ENCODE data around the gene CD63. TPM values are rescaled to one million over a fixed set of nuclear protein-coding genes. Genes with fewer than 3 reads are reported as not detected.

The CD63 gene
- total RNA-seq, 1 experiment from 2014 or later, result 409 TPM

- ChIA-PET CTCF (interaction anchor here (1.4 to 3.1 kb wide), 2 partner anchors 10 to 15 kb away, joined by 5 to 27 read pairs; partner anchors contain the start of gene ITGA7), POLR2A (no interaction called here)
- ATAC-seq, result no peak
- TF ChIP-seq PRRX2 (CRISPR knock-in tag; IDR thresholded peaks at IDR 0.05), result no peak
- peaks cover 21% of the 10 kb centered on the region for H3K36me3 Mint-ChIP-seq
- no peaks in the 10 kb centered on the region for H3K9me3 Mint-ChIP-seq
- DNase-seq (ENCODE audit: low spot score), result no peak
- no peaks in the 10 kb centered on the region for H3K4me1 Mint-ChIP-seq
- no peak overlapping the region for H3K4me3 Mint-ChIP-seq
- no peaks in the 10 kb centered on the region for H3K27me3 Mint-ChIP-seq (ENCODE audit: low read depth)
- peak overlapping the region; percentile 32; the same call in 1 of the 2 replicates for H3K27ac Mint-ChIP-seq
Observed at GRCh38 chr12:55696796-55697462, 31.9 kb downstream of the CD63 start.

- Mint-ChIP-seq H3K4me1 (no peaks in the 10 kb centered on the region), H3K27me3 (ENCODE audit: low read depth) (no peaks in the 10 kb centered on the region), H3K4me3 (no peak overlapping the region), H3K36me3 (peaks cover 22% of the 10 kb centered on the region), H3K9me3 (no peaks in the 10 kb centered on the region), H3K27ac (no peak overlapping the region)
- ChIA-PET POLR2A (interaction anchor here (0.5 kb wide), 1 partner anchor 34 kb away, joined by 3 read pairs; no protein-coding TSS in a partner anchor), CTCF (interaction anchor here (1.4 to 3.1 kb wide), 2 partner anchors 10 to 15 kb away, joined by 5 to 27 read pairs; partner anchors contain the start of gene ITGA7)
- DNase-seq (ENCODE audit: low spot score), result no peak
- no peak for ATAC-seq
- TF ChIP-seq E2F1 (CRISPR knock-in tag; IDR thresholded peaks at IDR 0.05) (no peak), ATF2 (CRISPR knock-in tag; IDR thresholded peaks at IDR 0.05; ENCODE audit: borderline replicate concordance, low read depth) (no peak), AR (CRISPR knock-in tag; IDR thresholded peaks at IDR 0.05) (no peak), CDX4 (CRISPR knock-in tag; IDR thresholded peaks at IDR 0.05; ENCODE audit: borderline replicate concordance) (no peak), GABPB1 (CRISPR knock-in tag; IDR thresholded peaks at IDR 0.05) (no peak), RORB (CRISPR knock-in tag; IDR thresholded peaks at IDR 0.05) (no peak), ZNF219 (CRISPR knock-in tag; IDR thresholded peaks at IDR 0.05; ENCODE audit: borderline replicate concordance) (no peak), MAX (CRISPR knock-in tag; IDR thresholded peaks at IDR 0.05) (no peak), CBFB (CRISPR knock-in tag; IDR thresholded peaks at IDR 0.05; ENCODE audit: low read depth) (no peak), ATF6 (CRISPR knock-in tag; IDR thresholded peaks at IDR 0.05) (no peak), TEAD4 (CRISPR knock-in tag; IDR thresholded peaks at IDR 0.05) (no peak), NFE2L1 (CRISPR knock-in tag; IDR thresholded peaks at IDR 0.05) (no peak), ARID4B (CRISPR knock-in tag; IDR thresholded peaks at IDR 0.05; ENCODE audit: borderline replicate concordance) (no peak), ZNF317 (CRISPR knock-in tag; IDR thresholded peaks at IDR 0.05; ENCODE audit: borderline replicate concordance, low read depth) (no peak)
Observed at GRCh38 chr12:55696141-55696540, 32.7 kb downstream of the CD63 start.

Measured in WTC11 (cell line).